Panc1 (cell line): ENCODE results near the gene BCAS3. TPM values are rescaled to one million over a fixed set of nuclear protein-coding genes. Genes with fewer than 3 reads are reported as not detected.

Experiments
- ATAC-seq: fragments of 200-7000 bp; cut with Tn5 transposase; 2 replicates; pipeline ENCODE4 v1.9.1; 2020; ENCODE audit warnings: mild to moderate bottlenecking, moderate library complexity
- BruUV-seq: library from RNA; stranded (reverse); fragments of 400-500 nt; replicated peaks from 2 replicates; lab custom pipeline; 2021; lab: Mats Ljungman, UMichigan
- CTCF ChIA-PET: fragments of 300-600 bp; sonication (Branson Sonifier 250); formaldehyde crosslinking; loops from one replicate; lab custom pipeline; 2022; ENCODE audit warnings: antibody characterized with exemption; lab: Charles Lee
- POLR2A ChIA-PET: fragments of 300-600 bp; sonication (Branson Sonifier 250); formaldehyde crosslinking; loops from one replicate; lab custom pipeline; 2022; ENCODE audit warnings: antibody characterized with exemption; lab: Charles Lee
- DNase-seq: peaks from one replicate; pipeline ENCODE4 v3.0.0-alpha.2; 2010; ENCODE audit warnings: low read depth, low spot score
- H3K27ac ChIP-seq: 2 replicates; pipeline ENCODE4 v1.5.1; 2011; ENCODE audit warnings: mild to moderate bottlenecking, low read length, inconsistent platforms
- H3K27me3 ChIP-seq: fragments of 200-500 bp; sonication (Bioruptor generic); 2 replicates; pipeline ENCODE4 v1.6.0; 2014; ENCODE audit warnings: low read length, inconsistent platforms; ENCODE audit not compliant: control insufficient read depth, insufficient read depth
- H3K36me3 ChIP-seq: fragments of 200-500 bp; sonication (Bioruptor generic); 2 replicates; pipeline ENCODE4 v1.5.1; 2014; ENCODE audit warnings: inconsistent platforms, mild to moderate bottlenecking, low read length, moderate library complexity; ENCODE audit not compliant: control insufficient read depth, insufficient read depth
- H3K4me1 ChIP-seq: 2 replicates; pipeline ENCODE4 v1.5.1; 2011; ENCODE audit warnings: inconsistent platforms, mild to moderate bottlenecking, low read length, moderate library complexity; ENCODE audit not compliant: control insufficient read depth, insufficient read depth
- H3K4me3 ChIP-seq, 2 experiments: 2 replicates each; pipeline ENCODE4 v1.5.1; 2011 to 2012; ENCODE audit warnings: low read depth in 2 of 2, low read length in 2 of 2, mild to moderate bottlenecking in 2 of 2, inconsistent platforms in 1 of 2, moderate library complexity in 1 of 2
- H3K9me3 ChIP-seq: fragments of 200-500 bp; sonication (Bioruptor generic); 2 replicates; pipeline ENCODE4 v1.5.1; 2014; ENCODE audit warnings: low read depth, mild to moderate bottlenecking, inconsistent platforms, low read length, moderate library complexity; ENCODE audit not compliant: control insufficient read depth, insufficient read depth
- POLR2AphosphoS5 ChIP-seq: IDR thresholded peaks from 2 replicates; pipeline ENCODE4 v1.6.1; 2012; ENCODE audit warnings: mild to moderate bottlenecking, low read depth, low read length, moderate library complexity
- SIN3A ChIP-seq: IDR thresholded peaks from 2 replicates; pipeline ENCODE4 v1.6.1; 2012; ENCODE audit warnings: low read depth, mild to moderate bottlenecking, low read length, moderate library complexity, borderline replicate concordance; ENCODE audit not compliant: insufficient read depth
- TCF7L2 ChIP-seq: IDR thresholded peaks from 2 replicates; pipeline ENCODE4 v1.6.1; 2011; ENCODE audit warnings: mild to moderate bottlenecking, low read depth, low read length, inconsistent platforms
- in situ Hi-C: cut with HindIII; loops from 2 replicates; pipeline ENCODE4 v1.10.0; 2016; ENCODE audit warnings: low sequenced_read_pairs, low pct_unique_long_range_greater_than_20kb
- intact Hi-C: fragments of 100-400 bp; cut with micrococcal nuclease; formaldehyde crosslinking; loops from one replicate; pipeline ENCODE4 v1.10.0; 2022; ENCODE audit not compliant: unreplicated experiment
- total RNA-seq: library from RNA; stranded (reverse); gene quantifications from one replicate; pipeline ENCODE4 v1.2.1, GENCODE V29; 2021; ENCODE audit not compliant: unreplicated experiment
- TF ChIP-seq, protein P1 (sequence below), 2 experiments: IDR thresholded peaks; 2 replicates each; pipeline ENCODE4 v1.6.1; 2011 to 2012; ENCODE audit warnings: low read depth in 2 of 2, control low read depth in 1 of 2, low read length in 1 of 2, mild to moderate bottlenecking in 1 of 2, moderate library complexity in 1 of 2; ENCODE audit not compliant: insufficient read depth in 1 of 2
- TF ChIP-seq, protein P2 (sequence below): fragments of 450-650 bp; IDR thresholded peaks from 2 replicates; pipeline ENCODE4 v1.5.1; 2017; ENCODE audit warnings: mild to moderate bottlenecking

BCAS3 gene
- total RNA-seq, 1 experiment from 2014 or later = 9.3 TPM

DNA sequence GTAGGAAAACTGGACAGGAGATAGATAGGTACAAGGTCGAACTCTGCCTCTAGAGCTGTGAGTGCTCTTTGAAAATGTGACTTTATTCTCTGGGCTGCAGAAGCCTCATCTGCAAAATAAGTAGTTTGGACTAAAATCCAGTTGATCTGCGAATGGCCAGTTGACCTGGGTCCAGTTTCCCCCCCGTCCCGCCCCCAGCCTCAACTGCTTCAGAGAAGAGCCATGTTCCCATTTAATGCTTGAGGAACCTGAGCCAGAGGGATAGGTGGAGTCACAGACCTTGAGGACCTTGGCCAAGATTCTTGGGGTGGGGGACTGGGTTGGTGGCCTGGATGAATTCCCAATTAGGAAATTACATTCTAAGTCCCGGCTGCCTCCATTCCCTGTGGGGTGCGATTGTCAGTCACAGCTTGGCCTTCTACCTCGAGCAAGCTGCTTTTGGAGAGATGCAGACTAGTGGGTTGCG lies 736.0 kb downstream of the BCAS3 start:
- H3K9me3 ChIP-seq = no peaks in the 10 kb centered on the region
- no peak for TF ChIP-seq TCF7L2
- TF ChIP-seq, protein P1, sequence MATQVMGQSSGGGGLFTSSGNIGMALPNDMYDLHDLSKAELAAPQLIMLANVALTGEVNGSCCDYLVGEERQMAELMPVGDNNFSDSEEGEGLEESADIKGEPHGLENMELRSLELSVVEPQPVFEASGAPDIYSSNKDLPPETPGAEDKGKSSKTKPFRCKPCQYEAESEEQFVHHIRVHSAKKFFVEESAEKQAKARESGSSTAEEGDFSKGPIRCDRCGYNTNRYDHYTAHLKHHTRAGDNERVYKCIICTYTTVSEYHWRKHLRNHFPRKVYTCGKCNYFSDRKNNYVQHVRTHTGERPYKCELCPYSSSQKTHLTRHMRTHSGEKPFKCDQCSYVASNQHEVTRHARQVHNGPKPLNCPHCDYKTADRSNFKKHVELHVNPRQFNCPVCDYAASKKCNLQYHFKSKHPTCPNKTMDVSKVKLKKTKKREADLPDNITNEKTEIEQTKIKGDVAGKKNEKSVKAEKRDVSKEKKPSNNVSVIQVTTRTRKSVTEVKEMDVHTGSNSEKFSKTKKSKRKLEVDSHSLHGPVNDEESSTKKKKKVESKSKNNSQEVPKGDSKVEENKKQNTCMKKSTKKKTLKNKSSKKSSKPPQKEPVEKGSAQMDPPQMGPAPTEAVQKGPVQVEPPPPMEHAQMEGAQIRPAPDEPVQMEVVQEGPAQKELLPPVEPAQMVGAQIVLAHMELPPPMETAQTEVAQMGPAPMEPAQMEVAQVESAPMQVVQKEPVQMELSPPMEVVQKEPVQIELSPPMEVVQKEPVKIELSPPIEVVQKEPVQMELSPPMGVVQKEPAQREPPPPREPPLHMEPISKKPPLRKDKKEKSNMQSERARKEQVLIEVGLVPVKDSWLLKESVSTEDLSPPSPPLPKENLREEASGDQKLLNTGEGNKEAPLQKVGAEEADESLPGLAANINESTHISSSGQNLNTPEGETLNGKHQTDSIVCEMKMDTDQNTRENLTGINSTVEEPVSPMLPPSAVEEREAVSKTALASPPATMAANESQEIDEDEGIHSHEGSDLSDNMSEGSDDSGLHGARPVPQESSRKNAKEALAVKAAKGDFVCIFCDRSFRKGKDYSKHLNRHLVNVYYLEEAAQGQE (IDR thresholded peaks at IDR 0.05; ENCODE audit: insufficient read depth in 1 of 2, low read depth in 2 of 2, low read length in 1 of 2) = no peak
- no peak overlapping the region for H3K27ac ChIP-seq
- H3K36me3 ChIP-seq = no peaks in the 10 kb centered on the region
- no peak for DNase-seq
- no peaks in the 10 kb centered on the region for H3K27me3 ChIP-seq
- peaks cover 15% of the 10 kb centered on the region for H3K4me1 ChIP-seq
- in situ Hi-C loops (no loop called here), intact Hi-C loops (loop anchor here (1.0 kb wide), 1 partner anchor 138 kb away; no protein-coding TSS in a partner anchor)
- ChIA-PET POLR2A (interaction anchor here (0.6 kb wide), 1 partner anchor 167 kb away, joined by 3 read pairs; no protein-coding TSS in a partner anchor), CTCF (interaction anchor here (0.8 to 2.3 kb wide), 3 partner anchors 137 to 423 kb away, joined by 3 to 15 read pairs (median 3); no protein-coding TSS in a partner anchor)
- BruUV-seq = no TSS peak
- no peak overlapping the region for H3K4me3 ChIP-seq
- ATAC-seq = no peak

DNA sequence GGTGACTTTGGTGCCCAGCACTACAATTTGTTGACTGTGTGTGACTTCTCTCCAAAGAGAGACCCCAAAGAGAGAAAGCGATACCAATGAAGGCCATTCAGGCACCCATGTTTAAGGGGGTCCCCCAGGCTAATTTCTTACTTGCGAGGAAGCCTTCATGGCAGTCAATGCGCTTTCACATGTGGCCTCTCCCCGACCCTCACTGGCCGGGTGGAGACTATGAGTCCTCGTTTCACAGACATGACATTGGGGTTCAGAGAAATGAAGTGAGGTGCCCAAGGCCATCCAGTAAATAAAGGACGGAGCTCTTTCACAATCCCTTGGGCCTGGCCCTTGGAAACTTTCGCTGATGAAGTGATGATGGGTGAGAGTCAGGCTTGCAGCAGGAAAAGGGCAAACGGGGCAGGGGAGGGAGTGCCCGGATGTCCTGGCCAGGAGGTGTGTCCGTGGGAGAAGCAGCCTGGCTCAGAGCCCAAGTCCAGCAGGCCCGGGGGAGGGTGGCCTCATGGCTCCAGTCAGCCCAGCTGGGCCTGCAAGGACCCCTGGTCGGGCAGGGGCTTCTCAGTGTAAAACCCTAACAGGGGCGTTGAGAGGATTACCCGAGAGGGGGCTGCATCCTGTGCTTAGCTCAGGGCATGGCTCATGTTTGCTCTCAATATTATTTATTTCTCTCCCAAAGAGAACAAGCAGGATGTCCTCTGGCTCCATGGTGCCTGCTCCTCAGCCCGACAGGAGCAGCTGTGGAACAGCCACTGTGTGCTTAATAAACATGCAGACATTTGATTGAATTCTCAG lies 736.7 kb downstream of the BCAS3 start:
- POLR2A ChIA-PET = no interaction called here
- Histone ChIP-seq H3K27ac (peak overlapping the region; percentile 62; the same call in 1 of the 2 replicates), H3K27me3 (no peaks in the 10 kb centered on the region), H3K9me3 (no peaks in the 10 kb centered on the region), H3K4me3 (no peak overlapping the region), H3K4me1 (peaks cover 13% of the 10 kb centered on the region), H3K36me3 (no peaks in the 10 kb centered on the region)
- in situ Hi-C loops = no loop called here
- no TSS peak for BruUV-seq
- TF ChIP-seq, protein P1 (IDR thresholded peaks at IDR 0.05; ENCODE audit: insufficient read depth in 1 of 2, low read depth in 2 of 2, low read length in 1 of 2) = no peak
- no peak for TF ChIP-seq TCF7L2
- no peak for TF ChIP-seq POLR2AphosphoS5
- TF ChIP-seq SIN3A = no peak
- TF ChIP-seq, protein P2, sequence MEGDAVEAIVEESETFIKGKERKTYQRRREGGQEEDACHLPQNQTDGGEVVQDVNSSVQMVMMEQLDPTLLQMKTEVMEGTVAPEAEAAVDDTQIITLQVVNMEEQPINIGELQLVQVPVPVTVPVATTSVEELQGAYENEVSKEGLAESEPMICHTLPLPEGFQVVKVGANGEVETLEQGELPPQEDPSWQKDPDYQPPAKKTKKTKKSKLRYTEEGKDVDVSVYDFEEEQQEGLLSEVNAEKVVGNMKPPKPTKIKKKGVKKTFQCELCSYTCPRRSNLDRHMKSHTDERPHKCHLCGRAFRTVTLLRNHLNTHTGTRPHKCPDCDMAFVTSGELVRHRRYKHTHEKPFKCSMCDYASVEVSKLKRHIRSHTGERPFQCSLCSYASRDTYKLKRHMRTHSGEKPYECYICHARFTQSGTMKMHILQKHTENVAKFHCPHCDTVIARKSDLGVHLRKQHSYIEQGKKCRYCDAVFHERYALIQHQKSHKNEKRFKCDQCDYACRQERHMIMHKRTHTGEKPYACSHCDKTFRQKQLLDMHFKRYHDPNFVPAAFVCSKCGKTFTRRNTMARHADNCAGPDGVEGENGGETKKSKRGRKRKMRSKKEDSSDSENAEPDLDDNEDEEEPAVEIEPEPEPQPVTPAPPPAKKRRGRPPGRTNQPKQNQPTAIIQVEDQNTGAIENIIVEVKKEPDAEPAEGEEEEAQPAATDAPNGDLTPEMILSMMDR = no peak
- CTCF ChIA-PET = interaction anchor here (0.5 to 2.3 kb wide), 2 partner anchors 160 to 195 kb away, joined by 3 to 15 read pairs; no protein-coding TSS in a partner anchor
- intact Hi-C loops = no loop called here
- ATAC-seq = no peak
- DNase-seq = no peak
